ENCODE data around the gene ST3GAL2. TPM values are rescaled to one million over a fixed set of nuclear protein-coding genes. Genes with fewer than 3 reads are reported as not detected.

ST3GAL2 gene
- total RNA-seq, 1 donor from 2014 or later = 3.2 TPM

DNA sequence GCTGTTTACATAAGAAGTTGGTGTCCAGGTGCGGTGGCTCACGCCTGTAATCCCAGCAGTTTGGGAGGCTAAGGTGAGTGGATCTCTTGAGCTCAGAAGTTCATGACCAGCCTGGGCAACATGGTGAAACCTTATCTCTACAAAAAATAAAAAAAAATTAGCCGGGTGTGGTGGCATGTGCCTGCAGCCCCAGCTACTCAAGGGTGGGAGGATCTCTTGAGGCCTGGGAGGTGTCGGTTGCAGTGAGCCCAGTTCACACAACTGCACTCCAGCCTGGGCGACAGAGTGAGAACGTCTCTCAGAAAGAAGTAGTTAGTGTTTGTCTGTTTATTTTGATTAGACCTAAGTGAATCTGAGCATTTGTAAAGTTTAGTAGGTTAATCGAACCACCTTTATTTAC, 79.3 kb downstream of the ST3GAL2 start:
- FAIRE-seq = no peak
- TF ChIP-seq, protein P1, sequence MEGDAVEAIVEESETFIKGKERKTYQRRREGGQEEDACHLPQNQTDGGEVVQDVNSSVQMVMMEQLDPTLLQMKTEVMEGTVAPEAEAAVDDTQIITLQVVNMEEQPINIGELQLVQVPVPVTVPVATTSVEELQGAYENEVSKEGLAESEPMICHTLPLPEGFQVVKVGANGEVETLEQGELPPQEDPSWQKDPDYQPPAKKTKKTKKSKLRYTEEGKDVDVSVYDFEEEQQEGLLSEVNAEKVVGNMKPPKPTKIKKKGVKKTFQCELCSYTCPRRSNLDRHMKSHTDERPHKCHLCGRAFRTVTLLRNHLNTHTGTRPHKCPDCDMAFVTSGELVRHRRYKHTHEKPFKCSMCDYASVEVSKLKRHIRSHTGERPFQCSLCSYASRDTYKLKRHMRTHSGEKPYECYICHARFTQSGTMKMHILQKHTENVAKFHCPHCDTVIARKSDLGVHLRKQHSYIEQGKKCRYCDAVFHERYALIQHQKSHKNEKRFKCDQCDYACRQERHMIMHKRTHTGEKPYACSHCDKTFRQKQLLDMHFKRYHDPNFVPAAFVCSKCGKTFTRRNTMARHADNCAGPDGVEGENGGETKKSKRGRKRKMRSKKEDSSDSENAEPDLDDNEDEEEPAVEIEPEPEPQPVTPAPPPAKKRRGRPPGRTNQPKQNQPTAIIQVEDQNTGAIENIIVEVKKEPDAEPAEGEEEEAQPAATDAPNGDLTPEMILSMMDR (IDR thresholded peaks at IDR 0.05; ENCODE audit: insufficient read depth, low read length, severe bottlenecking) = no peak

DNA sequence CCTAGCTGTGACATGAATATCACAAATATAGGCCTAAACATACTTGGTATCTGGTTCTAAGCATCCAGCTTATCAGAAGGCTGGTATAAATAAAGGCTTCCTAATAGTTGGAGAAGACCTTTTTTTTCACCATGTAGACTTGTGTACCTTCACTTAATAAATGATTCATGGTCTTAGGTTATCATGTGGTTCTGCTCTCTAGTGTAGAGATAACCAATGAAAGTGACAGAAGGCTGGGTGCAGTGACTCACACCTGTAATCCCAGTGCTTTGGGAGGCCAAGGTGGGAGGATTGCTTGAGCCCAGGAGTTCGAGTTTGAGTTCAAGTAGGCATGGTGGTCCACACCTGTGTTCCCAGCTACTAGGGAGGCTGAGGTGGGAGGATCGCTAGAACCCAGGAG, 89.1 kb downstream of the ST3GAL2 start:
- Histone ChIP-seq H3K27me3 (ENCODE audit: control insufficient read depth, insufficient read depth, low read length) (no peaks in the 10 kb centered on the region), H3K36me3 (ENCODE audit: control insufficient read depth, insufficient read depth, low read length) (peaks cover 4% of the 10 kb centered on the region), H3K4me3 (ENCODE audit: low read depth, low read length) (no peak overlapping the region)
- DNase-seq (ENCODE audit: low read depth) (peak; percentile 17), FAIRE-seq (no peak)
- TF ChIP-seq, protein P1 (IDR thresholded peaks at IDR 0.05; ENCODE audit: insufficient read depth, low read length, severe bottlenecking) = no peak

More for the DNA sequence above, 79.3 kb downstream of the ST3GAL2 start:
- Histone ChIP-seq H3K36me3 (ENCODE audit: control insufficient read depth, insufficient read depth, low read length) (peaks cover 16% of the 10 kb centered on the region), H3K4me3 (ENCODE audit: low read depth, low read length) (no peak overlapping the region), H3K27me3 (ENCODE audit: control insufficient read depth, insufficient read depth, low read length) (no peaks in the 10 kb centered on the region)
- no peak for DNase-seq (ENCODE audit: low read depth)

DNA sequence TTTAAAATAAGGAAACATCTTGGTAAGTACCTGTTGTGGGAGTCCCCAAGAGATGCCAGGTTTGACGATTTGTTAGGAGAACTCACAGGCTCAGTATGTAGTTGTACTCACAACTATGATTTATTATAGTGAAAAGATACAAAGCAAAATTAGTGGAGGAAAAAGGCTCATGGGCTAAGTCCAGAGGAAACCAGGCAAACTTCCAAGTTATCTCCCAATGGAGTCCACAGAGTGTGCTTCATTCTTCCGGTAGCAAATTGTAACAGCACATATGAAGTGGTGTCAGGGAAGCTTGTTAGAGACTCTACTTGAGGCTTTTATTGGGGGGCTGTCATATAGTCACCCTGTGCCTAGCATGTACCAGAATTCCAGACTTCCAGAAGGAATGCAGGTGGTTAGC, 89.9 kb downstream of the ST3GAL2 start:
- no peak for DNase-seq (ENCODE audit: low read depth)
- Histone ChIP-seq H3K4me3 (ENCODE audit: low read depth, low read length) (no peak overlapping the region), H3K27me3 (ENCODE audit: control insufficient read depth, insufficient read depth, low read length) (no peaks in the 10 kb centered on the region), H3K36me3 (ENCODE audit: control insufficient read depth, insufficient read depth, low read length) (peaks cover 3% of the 10 kb centered on the region)
- no peak for FAIRE-seq
- TF ChIP-seq, protein P1 (IDR thresholded peaks at IDR 0.05; ENCODE audit: insufficient read depth, low read length, severe bottlenecking) = no peak

DNA sequence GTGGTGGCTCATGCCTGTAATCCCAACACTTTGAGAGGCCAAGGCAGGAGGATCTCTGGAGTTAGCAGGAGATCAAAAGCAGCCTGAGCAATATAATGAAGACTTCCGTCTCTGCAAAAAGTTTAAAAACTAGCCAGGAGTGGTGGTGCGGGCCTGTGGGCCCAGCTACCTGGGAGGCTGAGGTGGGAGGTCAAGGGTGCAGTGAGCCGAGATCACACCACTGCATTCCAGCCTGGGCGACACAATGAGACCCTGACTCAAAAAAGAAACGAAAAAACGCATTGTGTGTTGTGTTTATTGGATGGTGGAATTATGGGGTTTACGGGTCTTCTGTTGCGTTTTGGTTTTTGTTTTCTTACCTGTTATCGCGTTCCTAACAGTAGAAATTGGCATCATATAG, 93.1 kb downstream of the ST3GAL2 start:
- FAIRE-seq (no peak), DNase-seq (ENCODE audit: low read depth) (no peak)
- TF ChIP-seq, protein P1 (IDR thresholded peaks at IDR 0.05; ENCODE audit: insufficient read depth, low read length, severe bottlenecking) = no peak
- Histone ChIP-seq H3K36me3 (ENCODE audit: control insufficient read depth, insufficient read depth, low read length) (peaks cover 1% of the 10 kb centered on the region), H3K4me3 (ENCODE audit: low read depth, low read length) (peak overlapping the region; percentile 97), H3K27me3 (ENCODE audit: control insufficient read depth, insufficient read depth, low read length) (no peaks in the 10 kb centered on the region)

DNA sequence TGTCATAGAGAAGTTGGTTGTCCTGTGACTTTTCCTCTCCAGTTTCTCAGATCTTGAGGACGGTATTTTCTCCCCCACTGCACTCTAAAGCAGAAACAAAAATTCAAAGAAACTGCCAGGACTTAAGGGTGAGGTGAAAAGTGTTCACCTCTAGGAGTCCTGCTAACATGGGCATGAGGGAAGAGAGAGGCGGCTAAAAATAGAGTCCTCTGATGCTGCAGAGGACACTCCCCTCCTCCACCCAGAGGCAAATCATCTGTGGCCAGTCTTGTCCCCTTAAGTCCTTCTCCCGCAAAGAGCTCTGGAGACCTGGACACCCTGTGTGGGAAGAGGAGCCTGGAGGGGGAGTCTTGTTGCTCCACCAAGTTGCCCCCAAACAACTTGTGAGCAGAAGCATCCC, 96.9 kb downstream of the ST3GAL2 start:
- no peaks in the 10 kb centered on the region for H3K36me3 ChIP-seq (ENCODE audit: control insufficient read depth, insufficient read depth, low read length)
- TF ChIP-seq, protein P1 (IDR thresholded peaks at IDR 0.05; ENCODE audit: insufficient read depth, low read length, severe bottlenecking) = no peak
- no peak for FAIRE-seq

DNA sequence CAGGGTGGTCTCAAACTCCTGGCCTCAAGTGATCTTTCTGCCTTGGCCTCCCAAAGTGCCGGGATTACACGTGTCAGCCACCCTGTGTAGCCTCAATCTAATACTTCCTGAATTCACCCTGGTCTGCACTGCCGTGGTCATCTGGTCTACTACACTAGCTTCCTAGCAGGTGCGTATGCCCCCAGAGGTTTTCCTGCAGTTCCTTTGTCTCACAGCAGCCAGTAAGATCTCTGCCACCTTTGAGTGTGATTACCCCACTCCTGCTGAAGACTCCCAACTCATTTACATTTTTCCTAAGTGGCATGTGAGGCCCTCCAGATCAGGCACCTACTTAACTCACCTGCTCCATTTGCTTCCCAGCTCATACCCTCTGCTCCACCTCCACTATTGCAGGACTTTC, 97.3 kb downstream of the ST3GAL2 start:
- Histone ChIP-seq H3K36me3 (ENCODE audit: control insufficient read depth, insufficient read depth, low read length) (no peaks in the 10 kb centered on the region), H3K4me3 (ENCODE audit: low read depth, low read length) (no peak overlapping the region), H3K27me3 (ENCODE audit: control insufficient read depth, insufficient read depth, low read length) (no peaks in the 10 kb centered on the region)
- no peak for DNase-seq (ENCODE audit: low read depth)
- TF ChIP-seq, protein P1 (IDR thresholded peaks at IDR 0.05; ENCODE audit: insufficient read depth, low read length, severe bottlenecking) = no peak
- FAIRE-seq = no peak

More for the DNA sequence above, 96.9 kb downstream of the ST3GAL2 start:
- Histone ChIP-seq H3K27me3 (ENCODE audit: control insufficient read depth, insufficient read depth, low read length) (no peaks in the 10 kb centered on the region), H3K4me3 (ENCODE audit: low read depth, low read length) (no peak overlapping the region)
- DNase-seq (ENCODE audit: low read depth) = no peak

All from bronchial epithelial cell (primary cell).